HL-60 (cell line): ENCODE measurements around the gene WIZ.

Source experiments
- DNase-seq, 2 experiments: peaks; one replicate each; pipeline ENCODE4 v3.0.0-alpha.2; 2010 to 2020; ENCODE audit warnings: low read depth in 1 of 2, low spot score in 1 of 2
- H3K27ac ChIP-seq: fragments of 250-450 bp; sonication (Bioruptor Pico); replicated peaks from 2 replicates; pipeline ENCODE4 v1.5.1; 2020; ENCODE audit warnings: mild to moderate bottlenecking, moderate library complexity
- H3K27me3 ChIP-seq: fragments of 250-450 bp; sonication (Bioruptor Pico); 2 replicates; pipeline ENCODE4 v1.5.1; 2021; ENCODE audit warnings: mild to moderate bottlenecking, moderate library complexity; ENCODE audit not compliant: insufficient read depth, poor library complexity, severe bottlenecking
- H3K4me3 ChIP-seq: replicated peaks from 2 replicates; pipeline ENCODE4 v1.5.1; 2011; ENCODE audit warnings: mild to moderate bottlenecking, control low read depth, low read length; ENCODE audit not compliant: insufficient read depth
- CTCF ChIP-seq: IDR thresholded peaks from one replicate; pipeline ENCODE4 v1.5.1; 2011; ENCODE audit warnings: low read length, control low read depth, inconsistent platforms; ENCODE audit not compliant: insufficient read depth
- GABPA ChIP-seq: IDR thresholded peaks from 2 replicates; pipeline ENCODE4 v1.6.1; 2012; ENCODE audit warnings: low read depth
- POLR2AphosphoS5 ChIP-seq: IDR thresholded peaks from 2 replicates; pipeline ENCODE4 v1.6.1; 2012; ENCODE audit warnings: low read depth
- SPI1 ChIP-seq: IDR thresholded peaks from 2 replicates; pipeline ENCODE4 v1.6.1; 2012; ENCODE audit warnings: low read depth, mild to moderate bottlenecking, borderline replicate concordance
- TF ChIP-seq, protein P1 (sequence below): IDR thresholded peaks from 2 replicates; pipeline ENCODE4 v1.6.1; 2012; ENCODE audit warnings: low read depth; ENCODE audit not compliant: insufficient replicate concordance

WIZ gene

GRCh38 chr19:15419413-15420025 is 30.2 kb downstream of the WIZ start:
- Histone ChIP-seq H3K27ac (no peak overlapping the region), H3K27me3 (no peaks in the 10 kb centered on the region), H3K4me3 (no peak overlapping the region)
- DNase-seq = no peak
- TF ChIP-seq SPI1 (no peak), POLR2AphosphoS5 (no peak), CTCF (no peak), GABPA (no peak)
- TF ChIP-seq, protein P1, sequence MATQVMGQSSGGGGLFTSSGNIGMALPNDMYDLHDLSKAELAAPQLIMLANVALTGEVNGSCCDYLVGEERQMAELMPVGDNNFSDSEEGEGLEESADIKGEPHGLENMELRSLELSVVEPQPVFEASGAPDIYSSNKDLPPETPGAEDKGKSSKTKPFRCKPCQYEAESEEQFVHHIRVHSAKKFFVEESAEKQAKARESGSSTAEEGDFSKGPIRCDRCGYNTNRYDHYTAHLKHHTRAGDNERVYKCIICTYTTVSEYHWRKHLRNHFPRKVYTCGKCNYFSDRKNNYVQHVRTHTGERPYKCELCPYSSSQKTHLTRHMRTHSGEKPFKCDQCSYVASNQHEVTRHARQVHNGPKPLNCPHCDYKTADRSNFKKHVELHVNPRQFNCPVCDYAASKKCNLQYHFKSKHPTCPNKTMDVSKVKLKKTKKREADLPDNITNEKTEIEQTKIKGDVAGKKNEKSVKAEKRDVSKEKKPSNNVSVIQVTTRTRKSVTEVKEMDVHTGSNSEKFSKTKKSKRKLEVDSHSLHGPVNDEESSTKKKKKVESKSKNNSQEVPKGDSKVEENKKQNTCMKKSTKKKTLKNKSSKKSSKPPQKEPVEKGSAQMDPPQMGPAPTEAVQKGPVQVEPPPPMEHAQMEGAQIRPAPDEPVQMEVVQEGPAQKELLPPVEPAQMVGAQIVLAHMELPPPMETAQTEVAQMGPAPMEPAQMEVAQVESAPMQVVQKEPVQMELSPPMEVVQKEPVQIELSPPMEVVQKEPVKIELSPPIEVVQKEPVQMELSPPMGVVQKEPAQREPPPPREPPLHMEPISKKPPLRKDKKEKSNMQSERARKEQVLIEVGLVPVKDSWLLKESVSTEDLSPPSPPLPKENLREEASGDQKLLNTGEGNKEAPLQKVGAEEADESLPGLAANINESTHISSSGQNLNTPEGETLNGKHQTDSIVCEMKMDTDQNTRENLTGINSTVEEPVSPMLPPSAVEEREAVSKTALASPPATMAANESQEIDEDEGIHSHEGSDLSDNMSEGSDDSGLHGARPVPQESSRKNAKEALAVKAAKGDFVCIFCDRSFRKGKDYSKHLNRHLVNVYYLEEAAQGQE = no peak

- TF ChIP-seq, protein P1 = peak; percentile 41
- TF ChIP-seq GABPA = 0 out of 2 replicates have a peak, but pooled peaks have one; percentile 36
- TF ChIP-seq CTCF = peak; percentile 31
- TF ChIP-seq SPI1 = no peak
- TF ChIP-seq POLR2AphosphoS5 = peak; percentile 82
- peak within 1 kb of the TSS; percentile 78 for H3K27ac ChIP-seq
- no peaks in the 10 kb centered on the region for H3K27me3 ChIP-seq
- peak within 1 kb of the TSS; percentile 98 for H3K4me3 ChIP-seq
- DNase-seq = peak; percentile 99 to 100
Measured at GRCh38 chr19:15418579-15419412, 31.0 kb downstream of the WIZ start, which contains the start of gene AKAP8L. Gene AKAP8L, minus strand, starts transcription at chr19:15418988. Its CDS starts 65 bp downstream, at chr19:15418923.

- no peak for DNase-seq
- no peaks in the 10 kb centered on the region for H3K27me3 ChIP-seq
- TF ChIP-seq GABPA = no peak
- TF ChIP-seq SPI1 = no peak
- TF ChIP-seq, protein P1 = no peak
- no peak for TF ChIP-seq CTCF
- TF ChIP-seq POLR2AphosphoS5 = no peak
- H3K4me3 ChIP-seq = peak overlapping the region; percentile 98
- peak overlapping the region; percentile 78 for H3K27ac ChIP-seq
Measured at GRCh38 chr19:15418231-15418578, 31.6 kb downstream of the WIZ start.
